HG02970 (cell line): ENCODE data around the gene IBSP.

Experiments used
- ATAC-seq: cut with Tn5 transposase; IDR thresholded peaks from one replicate; pipeline ENCODE4 v1.9.1; 2021; ENCODE audit warnings: mild to moderate bottlenecking, moderate library complexity, moderate number of reproducible peaks; ENCODE audit not compliant: unreplicated experiment, low FRiP score

The IBSP gene

DNA sequence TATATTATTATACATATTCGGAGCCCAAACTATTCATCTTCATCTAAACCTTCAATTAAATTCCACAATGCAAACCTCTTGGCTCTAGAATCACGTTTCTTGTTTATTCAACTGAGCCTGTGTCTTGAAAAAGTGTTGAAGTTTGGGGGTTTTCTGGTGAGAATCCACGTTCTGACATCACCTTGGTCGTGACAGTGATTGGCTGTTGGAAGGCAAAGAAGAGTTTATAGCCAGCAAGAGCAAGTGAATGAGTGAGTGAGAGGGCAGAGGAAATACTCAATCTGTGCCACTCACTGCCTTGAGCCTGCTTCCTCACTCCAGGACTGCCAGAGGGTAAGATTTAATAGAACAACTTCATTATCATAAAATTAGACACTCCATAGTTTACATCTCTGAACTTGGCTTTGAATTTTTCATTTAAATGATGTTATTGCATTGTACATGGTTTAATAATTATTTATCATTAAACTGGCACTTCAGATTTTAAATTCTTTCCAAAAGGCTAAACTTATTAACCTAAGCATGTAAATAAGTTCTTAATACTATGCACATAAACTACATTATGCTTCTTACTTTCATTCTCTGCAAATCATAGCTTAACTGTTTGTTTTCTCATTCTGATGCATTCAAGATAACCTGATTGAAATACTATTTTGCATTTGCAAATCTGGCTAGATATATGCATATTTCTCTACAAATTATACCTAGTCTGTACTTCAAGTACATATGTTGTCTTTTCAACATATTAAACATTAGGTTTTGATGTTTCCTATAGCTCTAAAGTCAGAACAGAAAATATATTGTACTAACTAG lies at the start of gene IBSP:
IBSP (plus strand) TSS at position 254 of the 813 bp plus-strand sequence. CDS start 2,808 bp downstream, outside the sequence.
- ATAC-seq: no peak

- ATAC-seq: no peak
Observed at GRCh38 chr4:87749883-87750282, 49.5 kb upstream of the IBSP start.

GRCh38 chr4:87758270-87758669 lies 41.1 kb upstream of the IBSP start:
- no peak for ATAC-seq

GRCh38 chr4:87762311-87762710 lies 37.0 kb upstream of the IBSP start:
- no peak for ATAC-seq

GRCh38 chr4:87781569-87781968 lies 17.8 kb upstream of the IBSP start:
- no peak for ATAC-seq

- no peak for ATAC-seq
Observed at GRCh38 chr4:87783781-87784180, 15.6 kb upstream of the IBSP start.

DNA sequence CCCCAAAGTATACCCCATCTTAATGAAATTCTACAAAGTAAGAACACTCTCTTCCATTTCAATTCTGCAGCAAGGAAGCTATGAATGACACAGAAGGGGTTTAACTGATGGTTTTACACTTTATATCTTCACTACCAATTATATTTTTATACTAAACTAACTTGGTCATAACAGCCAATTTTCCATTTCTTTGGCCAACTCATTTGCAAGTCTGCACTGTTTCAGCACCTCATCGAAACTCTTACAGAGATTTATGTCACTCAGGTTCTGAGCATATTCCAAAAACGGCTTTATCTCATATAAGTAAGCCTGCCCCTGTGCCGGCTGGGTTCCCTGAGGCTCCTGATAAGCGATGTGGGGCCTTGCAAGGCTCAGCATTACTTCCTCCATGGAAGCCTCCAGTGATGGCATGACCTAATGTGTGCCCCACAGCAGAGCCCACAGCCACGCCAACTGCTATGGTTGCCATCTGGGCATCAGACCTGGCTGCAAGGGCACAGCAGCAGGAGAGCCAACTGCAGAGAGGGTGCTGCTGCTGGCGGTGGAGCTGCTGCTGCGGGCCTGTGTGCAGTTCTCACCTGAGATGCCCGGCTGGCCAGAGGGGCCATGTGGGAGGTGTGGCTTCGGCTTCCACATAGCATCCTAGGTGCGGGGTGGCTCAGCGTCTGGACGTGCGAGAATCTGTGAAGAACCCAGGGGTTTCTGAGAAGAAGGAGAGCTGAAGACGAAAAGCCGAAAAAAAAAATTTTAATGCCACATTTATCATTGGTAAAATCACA lies 13.4 kb upstream of the IBSP start:
- ATAC-seq: no peak

- no peak for ATAC-seq
Observed at GRCh38 chr4:87802858-87803257, 3.5 kb downstream of the IBSP start.

GRCh38 chr4:87803421-87803820 lies 4.1 kb downstream of the IBSP start:
- no peak for ATAC-seq

- no peak for ATAC-seq
Observed at GRCh38 chr4:87804871-87805270, 5.5 kb downstream of the IBSP start.

DNA sequence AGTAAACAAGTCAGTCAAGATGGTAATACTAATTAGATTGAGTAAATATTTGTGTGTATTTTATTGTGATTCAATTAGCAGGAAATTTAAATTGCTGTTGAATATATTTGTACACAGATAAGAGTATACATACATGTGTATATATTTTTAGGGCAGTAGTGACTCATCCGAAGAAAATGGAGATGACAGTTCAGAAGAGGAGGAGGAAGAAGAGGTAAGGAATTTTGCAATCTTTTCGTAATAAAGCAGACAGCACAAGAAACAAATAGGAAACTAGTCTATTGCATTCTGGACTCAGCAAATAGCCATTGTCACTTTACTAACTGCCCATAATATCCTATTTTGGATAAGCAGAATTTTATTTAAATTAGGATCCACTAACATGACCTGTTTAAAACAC lies 6.6 kb downstream of the IBSP start:
- no peak for ATAC-seq

DNA sequence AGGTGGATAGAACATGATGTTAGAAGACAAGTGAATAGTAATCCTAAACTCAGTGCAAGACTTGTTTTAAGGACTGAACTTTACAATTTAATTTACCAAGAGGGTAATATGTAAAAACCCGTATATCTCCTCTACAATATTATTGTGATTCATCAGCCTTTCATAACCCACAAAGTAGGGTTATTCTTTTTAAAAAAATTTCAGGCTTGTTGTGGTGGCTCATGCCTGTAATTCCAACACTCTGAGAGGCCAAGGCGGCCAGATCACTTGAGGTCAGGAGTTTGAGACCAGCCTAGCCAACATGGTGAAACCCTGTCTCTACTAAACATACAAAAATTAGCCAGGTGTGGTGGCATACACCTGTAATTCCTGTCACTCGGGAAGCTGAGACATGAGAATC lies 7.2 kb downstream of the IBSP start:
- no peak for ATAC-seq

- no peak for ATAC-seq
Observed at GRCh38 chr4:87807402-87807801, 8.0 kb downstream of the IBSP start.

- ATAC-seq: no peak
Observed at GRCh38 chr4:87811977-87812376, 12.6 kb downstream of the IBSP start.

DNA sequence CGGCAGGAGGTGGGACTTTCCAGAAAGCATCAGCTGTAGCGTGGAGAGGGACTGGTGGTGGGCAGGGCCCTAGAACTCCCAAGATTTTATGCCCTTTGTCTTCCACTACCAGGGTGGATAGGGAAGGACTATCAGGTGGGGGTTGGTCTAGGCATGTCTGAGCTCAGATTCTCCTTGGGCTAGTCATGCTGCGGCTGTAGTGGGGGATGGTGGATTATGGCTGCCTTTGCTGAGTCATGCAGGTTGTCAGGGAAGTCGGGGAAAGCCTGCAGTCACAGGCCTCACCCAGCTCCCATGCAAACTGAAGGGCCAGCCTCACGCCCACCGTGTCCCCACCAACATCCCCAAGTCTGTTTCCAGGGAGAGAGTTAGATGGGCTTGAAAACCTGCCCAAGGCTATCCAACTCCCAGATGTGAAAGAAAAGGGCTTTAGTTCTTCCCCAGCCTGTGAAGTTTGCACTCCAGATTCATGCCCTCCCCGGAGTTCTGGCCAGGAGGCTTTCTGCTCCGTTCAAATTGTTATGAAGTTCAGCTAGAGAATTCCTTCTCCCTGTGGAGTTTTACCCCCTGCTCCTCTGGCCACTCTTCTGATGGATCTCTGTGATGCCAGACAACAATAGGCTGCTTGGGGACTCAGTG lies 20.0 kb downstream of the IBSP start:
- ATAC-seq: no peak

GRCh38 chr4:87823200-87823599 lies 23.8 kb downstream of the IBSP start:
- no peak for ATAC-seq

GRCh38 chr4:87823724-87824123 lies 24.4 kb downstream of the IBSP start:
- ATAC-seq: no peak

DNA sequence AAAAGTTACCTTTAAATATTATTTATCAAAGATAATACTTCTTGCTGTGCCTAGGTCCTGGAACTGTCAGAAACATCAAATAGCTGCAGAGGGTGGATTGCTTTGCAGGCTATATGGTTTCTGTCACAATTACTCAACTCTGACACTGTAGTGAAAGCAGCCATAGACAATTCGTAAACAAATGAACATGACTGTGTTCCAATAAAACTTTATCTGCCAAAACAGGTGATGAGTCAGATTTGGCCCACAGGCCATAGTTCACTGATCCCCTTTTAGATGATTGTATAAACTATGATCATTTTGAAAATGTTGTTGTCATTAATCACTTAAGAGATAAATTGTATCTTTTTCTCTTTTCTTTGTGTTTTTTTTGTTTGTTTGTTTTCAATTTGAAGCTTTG lies 25.0 kb downstream of the IBSP start:
- no peak for ATAC-seq

DNA sequence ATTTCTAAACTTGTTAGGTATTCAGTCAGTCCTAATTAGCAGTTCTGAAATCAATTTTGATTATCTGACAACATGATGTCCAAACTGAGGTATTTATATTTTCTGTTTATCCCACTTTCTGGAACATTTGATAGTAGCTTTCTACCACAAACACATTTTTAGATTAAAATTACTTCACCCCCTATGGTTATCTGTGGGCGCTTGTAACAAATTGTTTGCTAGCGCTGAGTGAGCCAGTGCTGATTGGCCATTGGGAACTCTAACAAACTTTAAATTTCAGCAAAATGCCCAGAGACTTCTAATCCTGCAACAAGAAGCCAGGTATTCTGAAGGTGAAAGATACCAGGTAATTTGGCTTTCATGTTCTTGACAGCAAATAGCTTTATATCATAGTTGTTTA lies 33.3 kb downstream of the IBSP start, which contains the start of gene MEPE:
MEPE (plus strand) TSS at position 301 of the 400 bp plus-strand sequence. CDS start 1,746 bp downstream, outside the sequence.
- no peak for ATAC-seq

DNA sequence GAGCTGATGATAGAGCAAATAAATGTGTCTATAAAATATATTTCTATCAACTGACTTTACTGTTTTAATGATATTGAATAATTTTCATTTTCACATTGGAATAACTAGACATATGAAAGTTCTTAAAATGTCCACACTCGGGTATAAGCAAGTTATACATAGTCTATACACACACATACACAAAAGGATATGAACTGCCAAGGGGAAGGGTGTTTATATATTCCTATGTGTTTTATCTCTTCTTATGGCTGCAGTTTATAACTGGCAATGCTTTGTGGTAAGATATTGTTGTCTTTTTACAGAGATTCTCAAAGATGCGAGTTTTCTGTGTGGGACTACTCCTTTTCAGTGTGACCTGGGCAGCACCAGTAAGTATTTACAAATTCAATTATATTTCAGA lies 35.0 kb downstream of the IBSP start:
- no peak for ATAC-seq

DNA sequence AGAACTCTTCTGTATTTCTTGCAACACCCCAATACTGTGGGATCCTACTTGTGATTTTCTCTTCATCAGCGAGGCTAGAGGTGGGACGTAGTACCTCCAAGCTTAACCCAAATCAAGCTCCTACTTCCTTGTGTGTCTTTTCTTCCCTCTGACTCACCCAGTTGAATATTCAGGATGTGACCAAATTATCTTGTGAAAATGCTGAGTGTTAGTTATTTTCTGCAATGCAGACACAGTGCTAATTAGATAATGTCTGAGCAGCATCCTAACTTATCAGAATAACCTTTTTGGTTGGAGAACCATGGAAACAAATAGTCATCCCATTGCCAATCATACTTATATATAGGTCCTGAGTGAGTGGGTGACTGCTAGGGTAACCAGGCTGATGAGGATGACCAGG lies 35.8 kb downstream of the IBSP start:
- ATAC-seq: no peak
